Adipocyte (in vitro differentiated cells): ENCODE results near the gene PRPF6.

ENCODE experiments used
- DNase-seq: peaks from one replicate; pipeline ENCODE4 v3.0.0-alpha.2; 2015; ENCODE audit warnings: low read depth
- H3K27me3 ChIP-seq: replicated peaks from 2 replicates; pipeline ENCODE4 v1.7.0; 2013; ENCODE audit warnings: mild to moderate bottlenecking, low read length, moderate library complexity; ENCODE audit not compliant: control insufficient read depth, insufficient read depth
- H3K36me3 ChIP-seq: 2 replicates; pipeline ENCODE4 v1.7.0; 2013; ENCODE audit warnings: low read length, mild to moderate bottlenecking, moderate library complexity; ENCODE audit not compliant: control insufficient read depth, insufficient read depth, severe bottlenecking
- H3K4me1 ChIP-seq: 2 replicates; pipeline ENCODE4 v1.7.0; 2013; ENCODE audit warnings: mild to moderate bottlenecking, low read length, moderate library complexity; ENCODE audit not compliant: control insufficient read depth, insufficient read depth
- H3K4me3 ChIP-seq: 2 replicates; pipeline ENCODE4 v1.7.0; 2013; ENCODE audit warnings: mild to moderate bottlenecking, low read length, moderate library complexity
- H3K9ac ChIP-seq: 2 replicates; pipeline ENCODE4 v1.7.0; 2013; ENCODE audit warnings: mild to moderate bottlenecking, low read length, moderate library complexity
- H3K9me3 ChIP-seq: 2 replicates; pipeline ENCODE4 v1.7.0; 2013; ENCODE audit warnings: mild to moderate bottlenecking, low read length, moderate library complexity; ENCODE audit not compliant: control insufficient read depth

Gene PRPF6

GRCh38 chr20:64021124-64021975, 40.4 kb downstream of the PRPF6 start:
- Histone ChIP-seq H3K9ac (no peak overlapping the region), H3K4me3 (no peak overlapping the region), H3K27me3 (no peaks in the 10 kb centered on the region), H3K9me3 (no peaks in the 10 kb centered on the region), H3K36me3 (peaks cover 84% of the 10 kb centered on the region), H3K4me1 (peaks cover 11% of the 10 kb centered on the region)
- DNase-seq: no peak

- H3K4me3 ChIP-seq: no peak overlapping the region
- peaks cover 91% of the 10 kb centered on the region for H3K36me3 ChIP-seq
- no peak for DNase-seq
- no peaks in the 10 kb centered on the region for H3K27me3 ChIP-seq
- no peak overlapping the region for H3K9ac ChIP-seq
- no peaks in the 10 kb centered on the region for H3K9me3 ChIP-seq
- H3K4me1 ChIP-seq: peaks cover 11% of the 10 kb centered on the region
These were observed 41.9 kb downstream of the PRPF6 start for GRCh38 chr20:64022671-64023360.

GRCh38 chr20:64023361-64024140, 42.6 kb downstream of the PRPF6 start:
- Histone ChIP-seq H3K27me3 (no peaks in the 10 kb centered on the region), H3K4me1 (peaks cover 11% of the 10 kb centered on the region), H3K36me3 (peaks cover 91% of the 10 kb centered on the region), H3K4me3 (no peak overlapping the region), H3K9ac (no peak overlapping the region), H3K9me3 (no peaks in the 10 kb centered on the region)
- no peak for DNase-seq

GRCh38 chr20:64024141-64024990, 43.4 kb downstream of the PRPF6 start:
- Histone ChIP-seq H3K9ac (no peak overlapping the region), H3K4me1 (peaks cover 9% of the 10 kb centered on the region), H3K36me3 (peaks cover 92% of the 10 kb centered on the region), H3K27me3 (no peaks in the 10 kb centered on the region), H3K9me3 (no peaks in the 10 kb centered on the region), H3K4me3 (no peak overlapping the region)
- DNase-seq: no peak

- peaks cover 2% of the 10 kb centered on the region for H3K4me1 ChIP-seq
- no peaks in the 10 kb centered on the region for H3K27me3 ChIP-seq
- peaks cover 95% of the 10 kb centered on the region for H3K36me3 ChIP-seq
- DNase-seq: no peak
- no peak overlapping the region for H3K4me3 ChIP-seq
- H3K9me3 ChIP-seq: no peaks in the 10 kb centered on the region
- H3K9ac ChIP-seq: no peak overlapping the region
These were observed 44.3 kb downstream of the PRPF6 start for GRCh38 chr20:64025101-64025825.

- peaks cover 98% of the 10 kb centered on the region for H3K36me3 ChIP-seq
These were observed 45.0 kb downstream of the PRPF6 start for GRCh38 chr20:64025826-64026412.

GRCh38 chr20:64027981-64028685, 47.2 kb downstream of the PRPF6 start:
- Histone ChIP-seq H3K36me3 (peaks cover 98% of the 10 kb centered on the region), H3K9me3 (no peaks in the 10 kb centered on the region), H3K9ac (no peak overlapping the region), H3K4me3 (no peak overlapping the region), H3K4me1 (no peaks in the 10 kb centered on the region), H3K27me3 (no peaks in the 10 kb centered on the region)
- no peak for DNase-seq

More at GRCh38 chr20:64025826-64026412, 45.0 kb downstream of the PRPF6 start:
- H3K4me1 ChIP-seq: no peaks in the 10 kb centered on the region
- no peak overlapping the region for H3K9ac ChIP-seq
- H3K27me3 ChIP-seq: no peaks in the 10 kb centered on the region
- no peak for DNase-seq
- no peaks in the 10 kb centered on the region for H3K9me3 ChIP-seq
- no peak overlapping the region for H3K4me3 ChIP-seq

GRCh38 chr20:64029293-64030117, 48.6 kb downstream of the PRPF6 start:
- H3K9me3 ChIP-seq: no peaks in the 10 kb centered on the region
- H3K27me3 ChIP-seq: no peaks in the 10 kb centered on the region
- peaks cover 5% of the 10 kb centered on the region for H3K4me1 ChIP-seq
- peaks cover 84% of the 10 kb centered on the region for H3K36me3 ChIP-seq
- no peak overlapping the region for H3K4me3 ChIP-seq
- no peak overlapping the region for H3K9ac ChIP-seq
- DNase-seq: no peak
